CD14-positive monocyte (primary cell): Measurements from ENCODE around the gene CNGB1. TPM values are rescaled to one million over a fixed set of nuclear protein-coding genes. Genes with fewer than 3 reads are reported as not detected.
A peak's percentile ranks its signal among the peaks of the same experiment; 100 is the strongest.

ENCODE experiments used
- DNase-seq, 3 donors: peaks; one replicate each; pipeline ENCODE4 v3.0.0-alpha.2; 2011 to 2022
- H2AFZ ChIP-seq: 2 replicates; pipeline ENCODE4 v1.6.0; 2012; ENCODE audit warnings: mild to moderate bottlenecking, low read depth, low read length, inconsistent platforms; ENCODE audit not compliant: insufficient read depth, poor library complexity, severe bottlenecking
- H3K27ac ChIP-seq, 2 donors: 1 replicate in 1 of 2; 2 replicates in 1 of 2; pipeline ENCODE4 v1.5.1; 2012 to 2013; ENCODE audit warnings: low read length in 2 of 2, control low read depth in 1 of 2, inconsistent platforms in 1 of 2, low read depth in 1 of 2, mild to moderate bottlenecking in 1 of 2
- H3K27me3 ChIP-seq, 2 donors: one replicate each; pipeline versions ENCODE4 v1.6.0 to v1.6.1; 2011 to 2013; ENCODE audit warnings: low read length in 2 of 2; ENCODE audit not compliant: control insufficient read depth in 2 of 2, insufficient read depth in 2 of 2
- H3K36me3 ChIP-seq, 2 donors: replicated peaks in 1 of 2; 1 replicate in 1 of 2; 2 replicates in 1 of 2; pipeline versions ENCODE4 v1.5.1 to v1.6.1; 2012 to 2013; ENCODE audit warnings: low read length in 2 of 2, control low read depth in 1 of 2, inconsistent platforms in 1 of 2, mild to moderate bottlenecking in 1 of 2; ENCODE audit not compliant: insufficient read depth in 2 of 2, control insufficient read depth in 1 of 2
- H3K4me1 ChIP-seq, 2 donors: 1 replicate in 1 of 2; 2 replicates in 1 of 2; pipeline versions ENCODE4 v1.5.1 to v1.6.1; 2012 to 2013; ENCODE audit warnings: low read length in 2 of 2, control low read depth in 1 of 2, inconsistent platforms in 1 of 2, mild to moderate bottlenecking in 1 of 2, moderate library complexity in 1 of 2; ENCODE audit not compliant: insufficient read depth in 2 of 2, control insufficient read depth in 1 of 2
- H3K4me2 ChIP-seq: replicated peaks from 2 replicates; pipeline ENCODE3; 2012; ENCODE audit warnings: low read length, moderate library complexity, mild to moderate bottlenecking; ENCODE audit not compliant: poor library complexity, severe bottlenecking; ENCODE audit errors: extremely low read depth
- H3K4me3 ChIP-seq, 3 experiments: fragments of 200-600 bp in 1 of 3; sonication (generic) in 1 of 3; replicated peaks in 1 of 3; 1 replicate in 2 of 3; 2 replicates in 1 of 3; pipeline ENCODE4 v1.5.1; 2011 to 2013; ENCODE audit warnings: low read length in 3 of 3, mild to moderate bottlenecking in 3 of 3, control low read depth in 2 of 3, low read depth in 2 of 3, inconsistent platforms in 1 of 3, moderate library complexity in 1 of 3
- H3K79me2 ChIP-seq: 2 replicates; pipeline ENCODE4 v1.6.0; 2012; ENCODE audit warnings: mild to moderate bottlenecking, control low read depth, inconsistent platforms, low read length, moderate library complexity; ENCODE audit not compliant: insufficient read depth
- H3K9ac ChIP-seq: 2 replicates; pipeline ENCODE4 v1.6.0; 2017; ENCODE audit warnings: low read length, mild to moderate bottlenecking; ENCODE audit not compliant: insufficient read depth, poor library complexity, severe bottlenecking
- H3K9me3 ChIP-seq, 2 donors: replicated peaks in 1 of 2; 1 replicate in 1 of 2; 2 replicates in 1 of 2; pipeline versions ENCODE4 v1.5.1 to v1.6.1; 2012 to 2013; ENCODE audit warnings: low read length in 2 of 2, control low read depth in 1 of 2; ENCODE audit not compliant: control insufficient read depth in 1 of 2, insufficient read depth in 1 of 2
- H4K20me1 ChIP-seq: 2 replicates; pipeline ENCODE4 v1.6.0; 2012; ENCODE audit warnings: mild to moderate bottlenecking, low read length, control low read depth, moderate library complexity; ENCODE audit not compliant: insufficient read depth
- H3K27ac Mint-ChIP-seq, 7 donors: one replicate each; pipeline ENCODE4 v1.8.0; 2020; ENCODE audit warnings: mild to moderate bottlenecking in 7 of 7, mixed read lengths in 7 of 7, moderate library complexity in 6 of 7, inconsistent platforms in 2 of 7
- H3K27me3 Mint-ChIP-seq, 3 donors: one replicate each; pipeline ENCODE4 v1.8.0; 2021 to 2022; ENCODE audit warnings: low read depth in 3 of 3, mild to moderate bottlenecking in 3 of 3, mixed read lengths in 3 of 3, moderate library complexity in 3 of 3, inconsistent platforms in 1 of 3
- H3K36me3 Mint-ChIP-seq, 2 donors: one replicate each; pipeline ENCODE4 v1.8.0; 2020; ENCODE audit warnings: mixed read lengths in 2 of 2, inconsistent platforms in 1 of 2, mild to moderate bottlenecking in 1 of 2
- H3K4me1 Mint-ChIP-seq: one replicate; pipeline ENCODE4 v1.8.0; 2020; ENCODE audit warnings: mild to moderate bottlenecking, mixed read lengths
- H3K4me3 Mint-ChIP-seq, 2 donors: one replicate each; pipeline ENCODE4 v1.8.0; 2020; ENCODE audit warnings: mild to moderate bottlenecking in 2 of 2, mixed read lengths in 2 of 2, moderate library complexity in 1 of 2
- H3K9me3 Mint-ChIP-seq, 7 donors: one replicate each; pipeline ENCODE4 v1.8.0; 2020 to 2022; ENCODE audit warnings: mixed read lengths in 7 of 7, mild to moderate bottlenecking in 6 of 7, moderate library complexity in 6 of 7, inconsistent platforms in 2 of 7
- CTCF ChIP-seq: fragments of 200-600 bp; IDR thresholded peaks from one replicate; pipeline ENCODE4 v1.8.0; 2022; ENCODE audit warnings: antibody characterized with exemption, mild to moderate bottlenecking
- WGBS: methylation state at CpG from one replicate; pipeline ENCODE4 v1.1.5; 2013; ENCODE audit warnings: missing lambda C conversion rate; ENCODE audit not compliant: insufficient coverage; 5-methylcytosine and 5-hydroxymethylcytosine counted together
- intact Hi-C, 2 donors: fragments of 100-400 bp; cut with micrococcal nuclease; formaldehyde crosslinking; loops; one replicate each; pipeline versions ENCODE4 v1.15.0 to v1.15.1; 2023
- polyA plus RNA-seq, 3 donors: library from polyadenylated mRNA; depleted of rRNA in 1 of 3; unstranded in 2 of 3; stranded (reverse) in 1 of 3; fragments of 300-500 nt in 2 of 3; fragments of >200 nt in 1 of 3; fragmentation: Illumina TruSeq in 2 of 3; gene quantifications; 1 replicate in 2 of 3; 2 replicates in 1 of 3; pipeline ENCODE4 v1.2.3, GENCODE V29; 2012 to 2021

Gene CNGB1
- polyA plus RNA-seq, 3 donors, result not detected

GRCh38 chr16:57892041-57892440, 78.9 kb downstream of the CNGB1 start:
- no peaks in the 10 kb centered on the region for H3K79me2 ChIP-seq
- peaks cover 0 to 2% (median 0%) of the 10 kb centered on the region in 3 donors for H3K27me3 Mint-ChIP-seq
- no peak overlapping the region for H2AFZ ChIP-seq
- peaks cover 58% of the 10 kb centered on the region for H3K4me1 Mint-ChIP-seq
- peak overlapping the region in 1 of 2 donors; percentile 35 for H3K4me3 Mint-ChIP-seq
- H3K27me3 ChIP-seq, result no peaks in the 10 kb centered on the region
- no peak for TF ChIP-seq CTCF
- no peaks in the 10 kb centered on the region for H3K36me3 ChIP-seq
- peak overlapping the region; percentile 65 for H3K4me2 ChIP-seq
- H3K9ac ChIP-seq, result no peak overlapping the region
- peak in 2 of 3 donors; percentile 20 to 26 for DNase-seq
- peaks cover 49 to 53% of the 10 kb centered on the region in 2 donors for H3K4me1 ChIP-seq
- peak overlapping the region in 1 of 2 donors; percentile 98 for H3K27ac ChIP-seq
- no peaks in the 10 kb centered on the region for H4K20me1 ChIP-seq
- peaks cover 0 to 3% (median 0%) of the 10 kb centered on the region in 7 donors for H3K9me3 Mint-ChIP-seq
- peak overlapping the region in 5 of 7 donors; percentile 57 to 97 (median 95) for H3K27ac Mint-ChIP-seq
- no peaks in the 10 kb centered on the region for H3K36me3 Mint-ChIP-seq
- WGBS, result 75% methylated on average over 5 of the region's 8 CpGs
- peak overlapping the region in 1 of 3 experiments; percentile 60 for H3K4me3 ChIP-seq
- intact Hi-C loops, result loop anchor here (5.0 kb wide), 2 partner anchors 90 to 110 kb away; partner anchors contain the start of genes KIFC3 (in 1 of the 2), USB1 (in 1 of the 2) and ZNF319 (in 1 of the 2)
- no peaks in the 10 kb centered on the region for H3K9me3 ChIP-seq

- Histone ChIP-seq H4K20me1 (no peaks in the 10 kb centered on the region), H3K27me3 (no peaks in the 10 kb centered on the region), H2AFZ (no peak overlapping the region), H3K9me3 (no peaks in the 10 kb centered on the region), H3K36me3 (no peaks in the 10 kb centered on the region), H3K79me2 (no peaks in the 10 kb centered on the region), H3K27ac (peak overlapping the region in 1 of 2 donors; percentile 17), H3K4me3 (no peak overlapping the region), H3K9ac (no peak overlapping the region), H3K4me2 (no peak overlapping the region), H3K4me1 (peaks cover 49 to 53% of the 10 kb centered on the region in 2 donors)
- peak overlapping the region in 4 of 7 donors; percentile 44 to 86 (median 69) for H3K27ac Mint-ChIP-seq
- intact Hi-C loops, result loop anchor here (5.0 kb wide), 2 partner anchors 88 to 112 kb away; partner anchors contain the start of genes KIFC3 (in 1 of the 2), USB1 (in 1 of the 2) and ZNF319 (in 1 of the 2)
- TF ChIP-seq CTCF, result no peak
- DNase-seq, result no peak
- H3K4me3 Mint-ChIP-seq, result peak overlapping the region in 1 of 2 donors; percentile 4
- WGBS, result 88% methylated on average over 3 of the region's 3 CpGs
- peaks cover under 1 to 3% (median 2%) of the 10 kb centered on the region in 3 donors for H3K27me3 Mint-ChIP-seq
- H3K4me1 Mint-ChIP-seq, result peaks cover 58% of the 10 kb centered on the region
- peaks cover 0 to 3% (median 0%) of the 10 kb centered on the region in 7 donors for H3K9me3 Mint-ChIP-seq
- H3K36me3 Mint-ChIP-seq, result no peaks in the 10 kb centered on the region
Measured at GRCh38 chr16:57890752-57891111, 80.2 kb downstream of the CNGB1 start.
